CD14-positive monocyte (primary cell): Measurements from ENCODE around the gene ZBTB4. TPM values are rescaled to one million over a fixed set of nuclear protein-coding genes. Genes with fewer than 3 reads are reported as not detected.

Experiments used
- DNase-seq, 3 donors: peaks; one replicate each; pipeline ENCODE4 v3.0.0-alpha.2; 2011 to 2022
- H2AFZ ChIP-seq: 2 replicates; pipeline ENCODE4 v1.6.0; 2012; ENCODE audit warnings: mild to moderate bottlenecking, low read depth, low read length, inconsistent platforms; ENCODE audit not compliant: insufficient read depth, poor library complexity, severe bottlenecking
- H3K27ac ChIP-seq, 2 donors: 1 replicate in 1 of 2; 2 replicates in 1 of 2; pipeline ENCODE4 v1.5.1; 2012 to 2013; ENCODE audit warnings: low read length in 2 of 2, control low read depth in 1 of 2, inconsistent platforms in 1 of 2, low read depth in 1 of 2, mild to moderate bottlenecking in 1 of 2
- H3K27me3 ChIP-seq, 2 donors: one replicate each; pipeline versions ENCODE4 v1.6.0 to v1.6.1; 2011 to 2013; ENCODE audit warnings: low read length in 2 of 2; ENCODE audit not compliant: control insufficient read depth in 2 of 2, insufficient read depth in 2 of 2
- H3K36me3 ChIP-seq, 2 donors: replicated peaks in 1 of 2; 1 replicate in 1 of 2; 2 replicates in 1 of 2; pipeline versions ENCODE4 v1.5.1 to v1.6.1; 2012 to 2013; ENCODE audit warnings: low read length in 2 of 2, control low read depth in 1 of 2, inconsistent platforms in 1 of 2, mild to moderate bottlenecking in 1 of 2; ENCODE audit not compliant: insufficient read depth in 2 of 2, control insufficient read depth in 1 of 2
- H3K4me1 ChIP-seq, 2 donors: 1 replicate in 1 of 2; 2 replicates in 1 of 2; pipeline versions ENCODE4 v1.5.1 to v1.6.1; 2012 to 2013; ENCODE audit warnings: low read length in 2 of 2, control low read depth in 1 of 2, inconsistent platforms in 1 of 2, mild to moderate bottlenecking in 1 of 2, moderate library complexity in 1 of 2; ENCODE audit not compliant: insufficient read depth in 2 of 2, control insufficient read depth in 1 of 2
- H3K4me2 ChIP-seq: replicated peaks from 2 replicates; pipeline ENCODE3; 2012; ENCODE audit warnings: low read length, moderate library complexity, mild to moderate bottlenecking; ENCODE audit not compliant: poor library complexity, severe bottlenecking; ENCODE audit errors: extremely low read depth
- H3K4me3 ChIP-seq, 3 experiments: fragments of 200-600 bp in 1 of 3; sonication (generic) in 1 of 3; replicated peaks in 1 of 3; 1 replicate in 2 of 3; 2 replicates in 1 of 3; pipeline ENCODE4 v1.5.1; 2011 to 2013; ENCODE audit warnings: low read length in 3 of 3, mild to moderate bottlenecking in 3 of 3, control low read depth in 2 of 3, low read depth in 2 of 3, inconsistent platforms in 1 of 3, moderate library complexity in 1 of 3
- H3K79me2 ChIP-seq: 2 replicates; pipeline ENCODE4 v1.6.0; 2012; ENCODE audit warnings: mild to moderate bottlenecking, control low read depth, inconsistent platforms, low read length, moderate library complexity; ENCODE audit not compliant: insufficient read depth
- H3K9ac ChIP-seq: 2 replicates; pipeline ENCODE4 v1.6.0; 2017; ENCODE audit warnings: low read length, mild to moderate bottlenecking; ENCODE audit not compliant: insufficient read depth, poor library complexity, severe bottlenecking
- H3K9me3 ChIP-seq, 2 donors: replicated peaks in 1 of 2; 1 replicate in 1 of 2; 2 replicates in 1 of 2; pipeline versions ENCODE4 v1.5.1 to v1.6.1; 2012 to 2013; ENCODE audit warnings: low read length in 2 of 2, control low read depth in 1 of 2; ENCODE audit not compliant: control insufficient read depth in 1 of 2, insufficient read depth in 1 of 2
- H4K20me1 ChIP-seq: 2 replicates; pipeline ENCODE4 v1.6.0; 2012; ENCODE audit warnings: mild to moderate bottlenecking, low read length, control low read depth, moderate library complexity; ENCODE audit not compliant: insufficient read depth
- H3K27ac Mint-ChIP-seq, 7 donors: one replicate each; pipeline ENCODE4 v1.8.0; 2020; ENCODE audit warnings: mild to moderate bottlenecking in 7 of 7, mixed read lengths in 7 of 7, moderate library complexity in 6 of 7, inconsistent platforms in 2 of 7
- H3K27me3 Mint-ChIP-seq, 3 donors: one replicate each; pipeline ENCODE4 v1.8.0; 2021 to 2022; ENCODE audit warnings: low read depth in 3 of 3, mild to moderate bottlenecking in 3 of 3, mixed read lengths in 3 of 3, moderate library complexity in 3 of 3, inconsistent platforms in 1 of 3
- H3K36me3 Mint-ChIP-seq, 2 donors: one replicate each; pipeline ENCODE4 v1.8.0; 2020; ENCODE audit warnings: mixed read lengths in 2 of 2, inconsistent platforms in 1 of 2, mild to moderate bottlenecking in 1 of 2
- H3K4me1 Mint-ChIP-seq: one replicate; pipeline ENCODE4 v1.8.0; 2020; ENCODE audit warnings: mild to moderate bottlenecking, mixed read lengths
- H3K4me3 Mint-ChIP-seq, 2 donors: one replicate each; pipeline ENCODE4 v1.8.0; 2020; ENCODE audit warnings: mild to moderate bottlenecking in 2 of 2, mixed read lengths in 2 of 2, moderate library complexity in 1 of 2
- H3K9me3 Mint-ChIP-seq, 7 donors: one replicate each; pipeline ENCODE4 v1.8.0; 2020 to 2022; ENCODE audit warnings: mixed read lengths in 7 of 7, mild to moderate bottlenecking in 6 of 7, moderate library complexity in 6 of 7, inconsistent platforms in 2 of 7
- WGBS: methylation state at CpG from one replicate; pipeline ENCODE4 v1.1.5; 2013; ENCODE audit warnings: missing lambda C conversion rate; ENCODE audit not compliant: insufficient coverage; 5-methylcytosine and 5-hydroxymethylcytosine counted together
- intact Hi-C, 2 donors: fragments of 100-400 bp; cut with micrococcal nuclease; formaldehyde crosslinking; loops; one replicate each; pipeline versions ENCODE4 v1.15.0 to v1.15.1; 2023
- polyA plus RNA-seq, 3 donors: library from polyadenylated mRNA; depleted of rRNA in 1 of 3; unstranded in 2 of 3; stranded (reverse) in 1 of 3; fragments of 300-500 nt in 2 of 3; fragments of >200 nt in 1 of 3; fragmentation: Illumina TruSeq in 2 of 3; gene quantifications; 1 replicate in 2 of 3; 2 replicates in 1 of 3; pipeline ENCODE4 v1.2.3, GENCODE V29; 2012 to 2021
- TF ChIP-seq, protein P1 (sequence below): fragments of 200-600 bp; IDR thresholded peaks from one replicate; pipeline ENCODE4 v1.8.0; 2022; ENCODE audit warnings: antibody characterized with exemption, mild to moderate bottlenecking

Gene ZBTB4
- polyA plus RNA-seq, 3 donors = 3.4 to 8.1 (median 4.4) TPM

DNA sequence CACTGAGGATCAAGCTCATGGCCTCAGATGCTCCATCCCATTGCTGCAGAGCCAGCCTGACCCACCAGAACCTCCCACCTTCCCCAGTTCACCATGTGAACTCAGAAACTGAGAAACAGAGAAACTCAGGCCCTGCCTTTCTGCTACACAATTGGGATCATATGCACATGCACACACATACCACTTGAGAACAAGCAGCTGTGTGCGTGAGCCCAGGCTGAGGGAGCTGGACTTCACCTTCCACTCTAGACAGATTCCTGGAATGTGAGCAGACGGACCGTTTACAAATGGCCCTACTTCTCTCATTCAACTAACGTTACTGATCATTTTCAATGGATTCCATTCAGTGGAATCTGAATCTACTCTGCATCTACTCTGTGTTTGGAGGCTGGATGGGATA is 55.8 kb downstream of the ZBTB4 start:
- H3K9ac ChIP-seq = no peak overlapping the region
- no peaks in the 10 kb centered on the region for H3K9me3 ChIP-seq
- H3K4me1 Mint-ChIP-seq = no peaks in the 10 kb centered on the region
- H3K27ac ChIP-seq = no peak overlapping the region
- H3K4me1 ChIP-seq = no peaks in the 10 kb centered on the region
- WGBS = 98% methylated on average over 3 of the region's 4 CpGs
- H3K36me3 Mint-ChIP-seq = no peaks in the 10 kb centered on the region
- no peak overlapping the region for H2AFZ ChIP-seq
- no peak for DNase-seq
- H3K4me2 ChIP-seq = no peak overlapping the region
- peak overlapping the region in 1 of 2 donors; percentile 16 for H3K4me3 Mint-ChIP-seq
- H3K27me3 Mint-ChIP-seq = peaks cover 2 to 5% (median 2%) of the 10 kb centered on the region in 3 donors
- H4K20me1 ChIP-seq = no peaks in the 10 kb centered on the region
- no peaks in the 10 kb centered on the region for H3K79me2 ChIP-seq
- TF ChIP-seq, protein P1, sequence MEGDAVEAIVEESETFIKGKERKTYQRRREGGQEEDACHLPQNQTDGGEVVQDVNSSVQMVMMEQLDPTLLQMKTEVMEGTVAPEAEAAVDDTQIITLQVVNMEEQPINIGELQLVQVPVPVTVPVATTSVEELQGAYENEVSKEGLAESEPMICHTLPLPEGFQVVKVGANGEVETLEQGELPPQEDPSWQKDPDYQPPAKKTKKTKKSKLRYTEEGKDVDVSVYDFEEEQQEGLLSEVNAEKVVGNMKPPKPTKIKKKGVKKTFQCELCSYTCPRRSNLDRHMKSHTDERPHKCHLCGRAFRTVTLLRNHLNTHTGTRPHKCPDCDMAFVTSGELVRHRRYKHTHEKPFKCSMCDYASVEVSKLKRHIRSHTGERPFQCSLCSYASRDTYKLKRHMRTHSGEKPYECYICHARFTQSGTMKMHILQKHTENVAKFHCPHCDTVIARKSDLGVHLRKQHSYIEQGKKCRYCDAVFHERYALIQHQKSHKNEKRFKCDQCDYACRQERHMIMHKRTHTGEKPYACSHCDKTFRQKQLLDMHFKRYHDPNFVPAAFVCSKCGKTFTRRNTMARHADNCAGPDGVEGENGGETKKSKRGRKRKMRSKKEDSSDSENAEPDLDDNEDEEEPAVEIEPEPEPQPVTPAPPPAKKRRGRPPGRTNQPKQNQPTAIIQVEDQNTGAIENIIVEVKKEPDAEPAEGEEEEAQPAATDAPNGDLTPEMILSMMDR = no peak
- intact Hi-C loops = no loop called here
- H3K9me3 Mint-ChIP-seq = no peaks in the 10 kb centered on the region
- H3K36me3 ChIP-seq = no peaks in the 10 kb centered on the region
- H3K27ac Mint-ChIP-seq = peak overlapping the region in 1 of 7 donors; percentile 45
- no peaks in the 10 kb centered on the region for H3K27me3 ChIP-seq
- no peak overlapping the region for H3K4me3 ChIP-seq

DNA sequence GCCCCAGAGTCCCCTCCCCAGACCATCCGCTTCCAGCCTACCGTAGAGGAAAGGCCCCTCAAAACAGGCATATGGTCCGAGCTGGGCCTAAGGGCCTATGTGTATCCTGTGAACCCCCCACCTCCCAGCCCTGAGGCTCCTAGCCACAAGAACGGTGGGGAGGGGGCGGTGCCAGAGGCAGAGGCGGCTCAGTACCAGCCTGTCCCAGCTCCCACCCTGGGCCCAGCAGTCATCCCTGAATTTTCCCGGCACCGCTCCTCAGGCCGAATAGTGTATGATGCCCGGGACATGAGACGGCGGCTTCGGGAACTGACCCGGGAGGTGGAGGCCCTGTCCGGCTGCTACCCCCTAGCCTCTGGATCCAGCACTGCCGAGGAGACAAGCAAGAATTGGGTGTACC is 58.2 kb downstream of the ZBTB4 start:
- intact Hi-C loops = no loop called here

More for the DNA sequence above, 58.2 kb downstream of the ZBTB4 start:
- TF ChIP-seq, protein P1 = no peak
- WGBS = 91% methylated on average over 12 of the region's 16 CpGs
- DNase-seq = no peak
- Histone ChIP-seq H4K20me1 (no peaks in the 10 kb centered on the region), H3K27ac (no peak overlapping the region), H3K27me3 (no peaks in the 10 kb centered on the region), H3K36me3 (no peaks in the 10 kb centered on the region), H3K79me2 (no peaks in the 10 kb centered on the region), H3K4me2 (no peak overlapping the region), H3K9me3 (no peaks in the 10 kb centered on the region), H3K9ac (no peak overlapping the region), H3K4me3 (no peak overlapping the region), H2AFZ (no peak overlapping the region), H3K4me1 (no peaks in the 10 kb centered on the region)
- Mint-ChIP-seq H3K36me3 (no peaks in the 10 kb centered on the region), H3K4me3 (no peak overlapping the region), H3K27ac (no peak overlapping the region), H3K4me1 (no peaks in the 10 kb centered on the region), H3K9me3 (no peaks in the 10 kb centered on the region), H3K27me3 (peaks cover 2 to 11% (median 3%) of the 10 kb centered on the region in 3 donors)
